Activated gamma-delta T cell treated with Interleukin-2 at 50 U/mL for 16 hours (primary cell): ENCODE measurements around the gene LRRTM2.

Experiments used
- DNase-seq: peaks from one replicate; pipeline ENCODE4 v3.0.0-alpha.2; 2020

The LRRTM2 gene

DNA sequence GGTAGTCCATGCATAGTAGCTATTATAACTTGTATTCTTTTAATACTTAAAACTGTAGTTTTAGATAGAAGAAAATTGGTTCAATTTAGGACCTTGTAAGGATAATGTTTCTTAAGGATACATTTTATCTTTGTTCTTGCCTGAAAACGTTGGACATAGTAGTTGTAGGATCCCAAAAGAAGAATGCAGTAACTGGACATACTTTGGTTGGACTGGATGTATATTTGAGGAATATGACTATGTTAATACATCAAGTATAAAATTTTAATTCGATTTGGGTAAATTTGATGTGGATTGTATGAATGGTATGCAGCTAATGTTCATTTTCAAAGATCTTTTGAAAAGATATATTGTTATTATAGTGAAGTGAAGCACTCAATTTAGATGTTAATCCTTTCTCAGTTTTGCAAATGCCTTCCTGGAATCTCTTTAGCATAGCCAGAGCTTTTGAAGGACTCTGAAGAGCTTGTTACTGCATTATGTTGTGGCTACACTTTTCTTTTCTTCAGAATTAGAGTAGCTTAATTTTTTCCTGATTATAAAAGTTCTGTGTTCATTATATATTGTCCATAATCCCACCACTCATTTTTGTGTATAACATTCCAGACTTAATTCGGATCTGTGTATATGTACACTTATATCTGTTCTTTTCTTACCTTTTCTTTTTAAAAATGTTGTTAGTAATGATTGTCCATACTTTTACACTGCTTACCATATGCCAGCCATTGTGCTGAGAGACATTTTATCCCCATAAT is 41.2 kb downstream of the LRRTM2 start:
- DNase-seq: no peak

DNA sequence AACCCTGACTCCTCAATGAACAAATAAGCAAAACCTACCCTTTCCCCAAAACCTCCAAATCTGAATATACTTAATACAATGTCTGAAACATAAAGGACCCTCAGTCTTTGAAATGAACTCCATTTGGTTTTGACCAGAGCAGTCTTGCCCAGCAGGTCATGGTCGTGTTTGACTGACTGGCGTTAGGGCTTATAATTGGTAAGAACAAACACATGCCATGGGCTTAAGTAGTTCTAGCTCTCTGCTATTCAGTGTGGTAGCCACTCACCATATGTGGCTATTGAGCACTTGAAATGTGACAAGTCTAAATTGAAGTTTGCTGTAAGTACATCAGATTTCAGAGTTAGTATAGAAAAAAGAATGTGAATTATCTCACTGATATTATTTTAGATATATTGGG is 42.1 kb downstream of the LRRTM2 start:
- no peak for DNase-seq

GRCh38 chr5:138832218-138832617 is 42.9 kb downstream of the LRRTM2 start:
- DNase-seq: no peak

DNA sequence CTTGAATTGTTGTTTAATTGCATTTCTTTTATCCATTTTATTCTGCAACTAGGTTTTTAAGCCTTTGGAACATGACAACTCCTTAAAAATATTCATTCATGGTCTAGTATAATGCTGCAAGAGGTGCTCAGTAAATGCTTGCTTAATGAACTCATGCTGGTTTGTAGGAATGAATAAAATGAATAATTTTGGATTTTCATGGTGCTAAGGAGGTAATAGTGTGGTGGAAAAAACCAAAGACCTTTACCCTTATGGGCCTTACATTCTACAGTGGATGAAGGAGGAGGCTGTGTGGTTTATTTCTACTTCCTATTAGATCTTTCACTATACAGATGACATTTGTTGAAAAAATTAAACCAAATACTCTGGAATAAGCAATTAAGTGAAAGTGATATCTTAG is 43.4 kb downstream of the LRRTM2 start:
- DNase-seq: no peak

- DNase-seq: no peak
Observed at GRCh38 chr5:138829341-138829740, 45.8 kb downstream of the LRRTM2 start.

DNA sequence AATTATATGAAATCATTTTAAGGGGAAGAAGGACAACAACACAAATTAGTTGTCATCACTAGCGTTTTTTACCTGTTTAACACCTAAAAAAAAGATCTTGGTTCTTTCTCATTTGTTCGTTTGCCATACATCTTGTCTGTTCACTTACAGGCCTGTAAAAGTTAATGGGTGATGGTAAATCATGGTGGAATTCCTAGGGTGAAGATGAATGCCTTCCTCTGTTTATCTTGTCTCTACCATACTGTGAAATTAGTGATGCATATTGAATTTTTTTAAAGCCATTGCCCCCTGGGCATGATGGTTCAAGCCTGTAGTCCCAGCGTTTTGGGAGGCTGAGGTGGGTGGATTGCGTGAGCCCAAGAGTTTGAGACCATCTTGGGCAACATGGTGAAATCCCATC is 46.6 kb downstream of the LRRTM2 start:
- DNase-seq: no peak

GRCh38 chr5:138824924-138825863 is 49.9 kb downstream of the LRRTM2 start:
- DNase-seq: no peak

- no peak for DNase-seq
Observed at GRCh38 chr5:138824516-138824915, 50.6 kb downstream of the LRRTM2 start.

DNA sequence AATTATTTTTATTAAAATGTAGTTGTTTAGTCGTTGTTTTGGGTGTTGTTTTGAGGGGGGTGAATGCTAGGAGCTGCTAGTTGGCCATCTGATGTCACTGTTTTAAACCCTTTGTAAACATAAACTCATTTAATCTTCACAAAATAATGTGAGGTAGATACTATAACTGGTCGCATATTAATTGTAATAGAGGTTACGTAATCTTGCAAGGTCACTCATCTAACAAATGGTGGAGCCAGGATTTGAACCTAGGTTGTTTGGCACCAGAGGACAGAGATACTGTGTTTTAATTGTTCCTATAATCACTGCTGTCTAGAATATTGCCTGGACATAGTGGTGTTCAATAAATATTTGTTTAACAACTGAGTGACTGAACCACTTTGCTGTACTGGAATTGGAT is 54.4 kb downstream of the LRRTM2 start:
- no peak for DNase-seq

- DNase-seq: no peak
Observed at GRCh38 chr5:138819081-138819480, 56.1 kb downstream of the LRRTM2 start.
